T-helper 2 cell (primary cell): Measurements from ENCODE around the gene TCHHL1.
A peak's percentile ranks its signal among the peaks of the same experiment; 100 is the strongest.

ENCODE experiments used
- DNase-seq, 5 experiments: peaks; one replicate each; pipeline versions ENCODE4 v3.0.0 to v3.0.0-alpha.2; 2012 to 2022

Gene TCHHL1

GRCh38 chr1:152036267-152037216 lies 52.3 kb downstream of the TCHHL1 start, which contains the start of gene S100A11:
Gene S100A11, minus strand, starts transcription at chr1:152037004. Its CDS starts 89 bp downstream, at chr1:152036915.
- DNase-seq: peak; percentile 39 to 83 (median 59)

- DNase-seq: peak in 1 of 5 experiments; percentile 61
Observed at GRCh38 chr1:152035539-152036266, 53.2 kb downstream of the TCHHL1 start.

GRCh38 chr1:152034654-152035538 lies 54.0 kb downstream of the TCHHL1 start:
- peak in 4 of 5 experiments; percentile 42 to 92 (median 64) for DNase-seq

- no peak for DNase-seq
Observed at GRCh38 chr1:152034324-152034653, 54.6 kb downstream of the TCHHL1 start.
